HG02870 (cell line): Measurements from ENCODE around the gene SERPING1.
A peak's percentile ranks its signal among the peaks of the same experiment; 100 is the strongest.

ENCODE experiments used
- ATAC-seq: cut with Tn5 transposase; IDR thresholded peaks from one replicate; pipeline ENCODE4 v1.9.1; 2021; ENCODE audit warnings: mild to moderate bottlenecking, moderate library complexity; ENCODE audit not compliant: unreplicated experiment

Gene SERPING1

GRCh38 chr11:57597461-57597915 lies at the start of gene SERPING1:
Gene SERPING1 (plus strand): TSS chr11:57597685. CDS start chr11:57598271, 586 bp downstream.
- ATAC-seq = no peak

- ATAC-seq = peak; percentile 88
Observed at GRCh38 chr11:57547854-57548377, 49.6 kb upstream of the SERPING1 start.

- no peak for ATAC-seq
Observed at GRCh38 chr11:57549983-57550382, 47.5 kb upstream of the SERPING1 start.

- no peak for ATAC-seq
Observed at GRCh38 chr11:57551941-57552340, 45.5 kb upstream of the SERPING1 start.

GRCh38 chr11:57552479-57552878 lies 45.0 kb upstream of the SERPING1 start:
- ATAC-seq = no peak

GRCh38 chr11:57555393-57555792 lies 42.1 kb upstream of the SERPING1 start:
- no peak for ATAC-seq

- no peak for ATAC-seq
Observed at GRCh38 chr11:57556041-57556440, 41.4 kb upstream of the SERPING1 start.

- ATAC-seq = no peak
Observed at GRCh38 chr11:57560146-57560545, 37.3 kb upstream of the SERPING1 start.

GRCh38 chr11:57562596-57562995 lies 34.9 kb upstream of the SERPING1 start:
- ATAC-seq = no peak

- peak; percentile 57 for ATAC-seq
Observed at GRCh38 chr11:57566005-57566904, 31.2 kb upstream of the SERPING1 start.

- ATAC-seq = no peak
Observed at GRCh38 chr11:57566905-57567514, 30.5 kb upstream of the SERPING1 start.

GRCh38 chr11:57567515-57568329 lies 29.8 kb upstream of the SERPING1 start, which contains the start of gene UBE2L6:
Gene UBE2L6 (minus strand): TSS chr11:57567672. CDS start chr11:57567611, 61 bp downstream.
- peak; percentile 74 for ATAC-seq

- peak; percentile 15 for ATAC-seq
Observed at GRCh38 chr11:57568330-57568766, 29.1 kb upstream of the SERPING1 start.

- no peak for ATAC-seq
Observed at GRCh38 chr11:57571606-57572005, 25.9 kb upstream of the SERPING1 start.

GRCh38 chr11:57574061-57574460 lies 23.4 kb upstream of the SERPING1 start:
- ATAC-seq = no peak

GRCh38 chr11:57584341-57584740 lies 13.1 kb upstream of the SERPING1 start:
- ATAC-seq = no peak

- ATAC-seq = no peak
Observed at GRCh38 chr11:57585301-57585700, 12.2 kb upstream of the SERPING1 start.

GRCh38 chr11:57586711-57587245 lies 10.7 kb upstream of the SERPING1 start:
- ATAC-seq = no peak

GRCh38 chr11:57588046-57588710 lies 9.3 kb upstream of the SERPING1 start:
- ATAC-seq = no peak
